ENCODE data around the gene CELF3.
"Not testable (repeated sequence)": the region's sequence is repeated elsewhere in the genome, so short reads cannot be mapped to it uniquely, and the experiment has no call there.

The CELF3 gene

GRCh38 chr1:151716771-151717631 is at the start of gene CELF3:
Gene CELF3 (minus strand): TSS chr1:151716803. CDS start chr1:151716020, 783 bp downstream.
- peak; percentile 98 for DNase-seq

- no peak for DNase-seq
Measured at GRCh38 chr1:151763990-151764389, 47.4 kb upstream of the CELF3 start.

GRCh38 chr1:151762941-151763921 is 46.6 kb upstream of the CELF3 start, which contains the start of gene MRPL9:
Gene MRPL9 (minus strand): TSS chr1:151763496. CDS start chr1:151763479, 17 bp downstream.
- peak; percentile 61 for DNase-seq

GRCh38 chr1:151760597-151761385 is 44.2 kb upstream of the CELF3 start:
- DNase-seq: no peak

- no peak for DNase-seq
Measured at GRCh38 chr1:151759241-151759640, 42.6 kb upstream of the CELF3 start.

- DNase-seq: no peak
Measured at GRCh38 chr1:151756291-151756690, 39.7 kb upstream of the CELF3 start.

- DNase-seq: no peak
Measured at GRCh38 chr1:151741516-151741915, 24.9 kb upstream of the CELF3 start.

GRCh38 chr1:151739590-151740355 is 23.2 kb upstream of the CELF3 start:
- DNase-seq: peak; percentile 64

- no peak for DNase-seq
Measured at GRCh38 chr1:151737479-151737878, 20.9 kb upstream of the CELF3 start.

- DNase-seq: no peak
Measured at GRCh38 chr1:151737026-151737425, 20.4 kb upstream of the CELF3 start.

- DNase-seq: not testable (repeated sequence)
Measured at GRCh38 chr1:151733995-151734394, 17.4 kb upstream of the CELF3 start.

GRCh38 chr1:151733126-151733525 is 16.5 kb upstream of the CELF3 start:
- no peak for DNase-seq

GRCh38 chr1:151729966-151730291 is 13.3 kb upstream of the CELF3 start:
- DNase-seq: no peak

GRCh38 chr1:151729157-151729965 is 12.8 kb upstream of the CELF3 start:
- no peak for DNase-seq

GRCh38 chr1:151728151-151729054 is 11.8 kb upstream of the CELF3 start:
- no peak for DNase-seq

GRCh38 chr1:151723726-151724370 is 7.2 kb upstream of the CELF3 start:
- no peak for DNase-seq

- no peak for DNase-seq
Measured at GRCh38 chr1:151721788-151722510, 5.3 kb upstream of the CELF3 start.

GRCh38 chr1:151720974-151721787 is 4.6 kb upstream of the CELF3 start, which contains the start of gene RIIAD1:
Gene RIIAD1 (plus strand): TSS chr1:151721522. CDS start chr1:151721537, 15 bp downstream.
- DNase-seq: peak; percentile 9
